GM12878 (cell line): ENCODE measurements around the gene SF3B2. TPM values are rescaled to one million over a fixed set of nuclear protein-coding genes. Genes with fewer than 3 reads are reported as not detected.

Experiments
- ATAC-seq: fragments of 200-7000 bp; cut with Tn5 transposase; 3 replicates; pipeline ENCODE4 v1.9.1; 2020; ENCODE audit warnings: mild to moderate bottlenecking, moderate library complexity
- BruUV-seq: library from RNA; stranded (reverse); fragments of 400-500 nt; replicated peaks from 2 replicates; lab custom pipeline; 2021; lab: Mats Ljungman, UMichigan
- CTCF ChIA-PET: fragments of 300-600 bp; sonication (Branson Sonifier 250); formaldehyde crosslinking; extraction: SDS; loops from one replicate; lab custom pipeline; 2021; ENCODE audit warnings: inconsistent platforms; lab: Yijun Ruan, JAX
- POLR2A ChIA-PET: fragments of 350-600 bp; formaldehyde crosslinking; extraction: SDS; loops from one replicate; lab custom pipeline; 2021; ENCODE audit warnings: inconsistent platforms; lab: Charles Lee
- RAD21 ChIA-PET: fragments of 300-600 bp; sonication (Branson Sonifier 250); formaldehyde crosslinking; loops from one replicate; lab custom pipeline; 2023; ENCODE audit warnings: antibody characterized with exemption; ENCODE audit not compliant: unreplicated experiment; lab: Charles Lee
- SMC1A ChIA-PET: fragments of 300-600 bp; sonication (Branson Sonifier 250); formaldehyde crosslinking; loops from one replicate; lab custom pipeline; 2023; ENCODE audit not compliant: unreplicated experiment, uncharacterized antibody; lab: Charles Lee
- DNase-seq: peaks from one replicate; pipeline ENCODE4 v3.0.0-alpha.2; 2011; ENCODE audit warnings: low read depth, low spot score
- FAIRE-seq: peaks from 3 replicates; lab custom pipeline; 2011; peaks lifted over from hg19 to GRCh38; lab: Jason Lieb, UNC
- H2AFZ ChIP-seq: 2 replicates; pipeline ENCODE4 v1.6.0; 2011; ENCODE audit warnings: low read depth, low read length, control low read depth; ENCODE audit not compliant: control insufficient read depth
- H3K27ac ChIP-seq: 2 replicates; pipeline ENCODE4 v1.5.1; 2011; ENCODE audit warnings: control low read depth; ENCODE audit not compliant: control insufficient read depth, insufficient read depth
- H3K27me3 ChIP-seq, 2 experiments: replicated peaks in 1 of 2; 2 replicates each; pipeline versions ENCODE4 v1.6.0 to v1.6.1; 2011; ENCODE audit warnings: low read length in 1 of 2; ENCODE audit not compliant: control insufficient read depth in 2 of 2, insufficient read depth in 2 of 2
- H3K36me3 ChIP-seq, 2 experiments: 2 replicates each; pipeline ENCODE4 v1.5.1; 2011; ENCODE audit warnings: low read length in 1 of 2; ENCODE audit not compliant: control insufficient read depth in 2 of 2, insufficient read depth in 2 of 2
- H3K4me1 ChIP-seq: 2 replicates; pipeline ENCODE4 v1.6.1; 2011; ENCODE audit warnings: mild to moderate bottlenecking, low read length, moderate library complexity, mixed read lengths; ENCODE audit not compliant: control insufficient read depth, insufficient read depth
- H3K4me2 ChIP-seq: 2 replicates; pipeline ENCODE4 v1.6.0; 2011; ENCODE audit warnings: control low read depth; ENCODE audit not compliant: control insufficient read depth, insufficient read depth
- H3K4me3 ChIP-seq: fragments of 200-600 bp; sonication (generic); 2 replicates; pipeline ENCODE4 v1.5.1; 2016
- H3K79me2 ChIP-seq: 2 replicates; pipeline ENCODE4 v1.6.0; 2011; ENCODE audit warnings: low read length; ENCODE audit not compliant: control insufficient read depth, insufficient read depth
- H3K9ac ChIP-seq: 2 replicates; pipeline ENCODE4 v1.8.0; 2011; ENCODE audit warnings: low read length, control low read depth, mixed read lengths; ENCODE audit not compliant: control insufficient read depth, insufficient read depth
- H3K9me3 ChIP-seq: replicated peaks from 3 replicates; pipeline ENCODE4 v1.5.1; 2011; ENCODE audit warnings: mild to moderate bottlenecking, low read length; ENCODE audit not compliant: control insufficient read depth, insufficient read depth
- H4K20me1 ChIP-seq: 2 replicates; pipeline ENCODE4 v1.6.0; 2011; ENCODE audit not compliant: control insufficient read depth, insufficient read depth
- BCLAF1 ChIP-seq: fragments of 450-650 bp; IDR thresholded peaks from 2 replicates; pipeline ENCODE4 v1.6.1; 2017; ENCODE audit warnings: antibody characterized with exemption, mild to moderate bottlenecking, moderate library complexity
- CBFB ChIP-seq: IDR thresholded peaks from 2 replicates; pipeline ENCODE4 v1.6.1; 2016; ENCODE audit warnings: antibody characterized with exemption, low read depth
- CHD2 ChIP-seq: IDR thresholded peaks from 2 replicates; pipeline ENCODE4 v1.6.1; 2011; ENCODE audit warnings: low read depth, low read length, improper control_type of control experiment, borderline replicate concordance
- MAX ChIP-seq: IDR thresholded peaks from 2 replicates; pipeline ENCODE4 v1.6.1; 2012; ENCODE audit warnings: low read depth, low read length, improper control_type of control experiment
- MYB ChIP-seq: fragments of 150-350 bp; IDR thresholded peaks from 2 replicates; pipeline ENCODE4 v1.6.1; 2014; ENCODE audit warnings: mild to moderate bottlenecking, low read depth, low read length, borderline replicate concordance
- NFIC ChIP-seq: IDR thresholded peaks from 2 replicates; pipeline ENCODE4 v1.6.1; 2012; ENCODE audit warnings: low read depth, mild to moderate bottlenecking, inconsistent platforms, low read length, moderate library complexity
- NFYB ChIP-seq: IDR thresholded peaks from 2 replicates; pipeline ENCODE4 v1.6.1; 2011; ENCODE audit warnings: low read depth, mild to moderate bottlenecking, low read length, improper control_type of control experiment, moderate library complexity; ENCODE audit not compliant: insufficient read depth
- REST ChIP-seq: IDR thresholded peaks from 2 replicates; pipeline ENCODE4 v1.6.1; 2012; ENCODE audit warnings: mild to moderate bottlenecking, low read depth, low read length
- ZNF207 ChIP-seq: fragments of 450-650 bp; IDR thresholded peaks from 2 replicates; pipeline ENCODE4 v1.6.1; 2014; ENCODE audit warnings: antibody characterized with exemption, mild to moderate bottlenecking, borderline replicate concordance
- WGBS: methylation state at CpG from one replicate; pipeline ENCODE4 v1.1.6; 2016; ENCODE audit warnings: low lambda C conversion rate; ENCODE audit not compliant: insufficient replicate concordance, insufficient coverage; ENCODE audit errors: missing lambda C conversion rate; 5-methylcytosine and 5-hydroxymethylcytosine counted together
- in situ Hi-C: fragments of 300-500 bp; cut with MboI; formaldehyde crosslinking; loops from 9 replicates; pipeline ENCODE4 v1.14.3; 2018; ENCODE audit warnings: mixed read lengths
- intact Hi-C: fragments of 100-400 bp; cut with micrococcal nuclease; formaldehyde crosslinking; loops from one replicate; pipeline ENCODE4 v1.14.2; 2022; ENCODE audit not compliant: unreplicated experiment
- polyA plus RNA-seq, 11 experiments: library from polyadenylated mRNA; depleted of rRNA in 4 of 11; unstranded in 6 of 11; stranded (reverse) in 5 of 11; fragments of >200 nt; fragmentation: Nextera tagmentation in 4 of 11; fragmentation: Illumina TruSeq in 1 of 11; extraction: Ambion mirVana in 4 of 11; extraction: Trizol in 1 of 11; gene quantifications; 1 replicate in 1 of 11; 2 replicates in 10 of 11; pipeline versions ENCODE4 v1.2.1 to v1.2.3, GENCODE V29; 2011 to 2016; ENCODE audit warnings: inconsistent platforms in 2 of 11, missing spikeins in 2 of 11, low read depth in 1 of 11
- total RNA-seq, 4 experiments: library from RNA; depleted of rRNA in 3 of 4; stranded (reverse); fragments of >200 nt in 3 of 4; fragmentation: Illumina TruSeq in 1 of 4; extraction: Trizol in 1 of 4; gene quantifications; 2 replicates each; pipeline versions ENCODE4 v1.2.1 to v1.2.3, GENCODE V29; 2013 to 2021

Gene SF3B2
- total and polyA plus RNA-seq, 10 of the 15 experiments (the other 5 are each of a cell fraction or from before 2014, with no cell fraction given): 56.3 to 245 (median 144) TPM

GRCh38 chr11:66064571-66064970 is 12.4 kb downstream of the SF3B2 start:
- RAD21 ChIA-PET: interaction anchor here (0.8 kb wide), 1 partner anchor 20 kb away, joined by 3 read pairs; no protein-coding TSS in a partner anchor
- no peak overlapping the region for H3K27ac ChIP-seq
- no peaks in the 10 kb centered on the region for H3K27me3 ChIP-seq
- no peaks in the 10 kb centered on the region for H4K20me1 ChIP-seq
- POLR2A ChIA-PET: interaction anchor here (1.4 kb wide), 1 partner anchor 12 kb away, joined by 4 read pairs; the partner anchor contains the start of gene SF3B2
- H3K4me2 ChIP-seq: no peak overlapping the region
- FAIRE-seq (no peak), DNase-seq (no peak), ATAC-seq (no peak)
- in situ Hi-C loops (no loop called here), intact Hi-C loops (no loop called here)
- peaks cover 20% of the 10 kb centered on the region for H3K4me1 ChIP-seq
- peaks cover 29 to 67% of the 10 kb centered on the region in 2 experiments for H3K36me3 ChIP-seq
- BruUV-seq: no TSS peak
- peaks cover 6% of the 10 kb centered on the region; the same call in 2 of the 3 replicates for H3K9me3 ChIP-seq
- no peak overlapping the region for H2AFZ ChIP-seq
- 94% methylated on average over 1 of the region's 1 CpG for WGBS
- SMC1A ChIA-PET: interaction anchor here (1.4 kb wide), 1 partner anchor 9 kb away, joined by 4 read pairs; no protein-coding TSS in a partner anchor
- TF ChIP-seq MYB: no peak
- TF ChIP-seq REST: no peak
- TF ChIP-seq NFYB: no peak
- no peak for TF ChIP-seq CBFB
- no peak for TF ChIP-seq ZNF207
- no peak for TF ChIP-seq NFIC
- no peak for TF ChIP-seq CHD2
- no peak for TF ChIP-seq BCLAF1
- TF ChIP-seq MAX: no peak
- no peak overlapping the region for H3K9ac ChIP-seq
- no peak overlapping the region for H3K4me3 ChIP-seq
- CTCF ChIA-PET: interaction anchor here (0.6 to 20.0 kb wide), 4 partner anchors 11 to 219 kb away, joined by 3 to 195 read pairs (median 82); partner anchors contain the start of gene SF3B2
- H3K79me2 ChIP-seq: peaks cover 4% of the 10 kb centered on the region
